GM15510 (cell line): ENCODE measurements around the gene NUBP2.

Source experiments
- POLR2A ChIP-seq: IDR thresholded peaks from 3 replicates; pipeline ENCODE4 v1.6.1; 2011; ENCODE audit warnings: borderline replicate concordance; ENCODE audit not compliant: insufficient read length; ENCODE audit errors: extremely low read depth

NUBP2 gene

GRCh38 chr16:1815461-1815860 lies 32.7 kb downstream of the NUBP2 start:
- TF ChIP-seq POLR2A: no peak

DNA sequence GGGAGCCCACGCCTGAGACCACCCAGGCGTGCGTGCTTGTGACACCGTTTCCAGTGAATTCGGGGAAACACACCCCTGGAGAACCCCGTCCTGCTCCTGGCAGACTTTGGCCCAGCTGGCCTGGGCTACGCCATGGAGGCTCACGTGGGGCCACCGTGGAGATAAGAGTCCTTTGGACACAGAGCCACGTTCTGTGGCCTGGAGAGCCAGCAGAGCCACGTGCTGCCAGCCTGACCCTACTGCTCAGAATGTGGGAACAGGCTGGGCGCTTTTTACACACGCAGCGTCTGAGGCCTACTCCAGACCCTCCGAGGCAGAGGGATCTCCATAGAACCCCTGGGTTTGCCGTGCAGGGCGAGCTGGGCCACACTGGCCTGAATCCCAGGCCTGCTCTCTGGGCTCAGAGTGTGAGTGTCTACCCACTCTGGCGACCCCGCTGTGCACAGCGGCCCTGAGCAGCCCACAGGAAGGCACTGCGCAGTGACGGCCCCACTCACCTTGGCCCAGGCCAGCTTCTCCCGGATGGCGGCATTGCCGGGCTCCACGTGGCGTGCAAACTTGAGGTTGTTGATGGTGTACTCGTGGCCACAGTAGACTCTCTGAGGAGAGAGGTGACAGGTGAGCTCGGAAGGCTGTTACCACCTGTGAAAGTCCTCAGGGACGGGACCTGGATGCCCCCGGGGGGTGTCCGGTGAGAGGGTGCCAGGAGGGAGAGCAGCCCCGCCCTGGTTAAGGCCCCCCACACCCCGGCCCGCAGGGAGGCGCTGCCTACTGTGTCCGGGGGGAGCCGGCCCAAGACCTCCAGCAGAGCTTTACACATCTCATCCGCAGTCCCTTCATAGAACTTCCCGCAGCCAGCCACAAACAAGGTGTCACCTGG lies 33.9 kb downstream of the NUBP2 start:
- TF ChIP-seq POLR2A: no peak

DNA sequence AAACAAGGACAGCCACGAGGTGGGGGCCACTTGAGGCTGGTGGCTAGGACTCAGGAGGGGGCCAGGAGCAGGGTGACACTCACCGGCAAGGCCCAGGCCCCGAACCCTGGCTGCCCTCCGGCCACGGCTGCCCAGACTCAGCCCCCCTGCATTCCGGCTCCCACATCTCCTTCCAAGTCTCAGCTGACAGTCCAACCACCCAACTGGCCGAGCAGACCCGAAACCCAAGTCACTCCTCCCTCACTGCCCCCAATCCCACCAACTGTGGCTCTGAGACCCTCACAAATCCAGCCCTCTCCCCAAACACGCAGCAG lies 34.5 kb downstream of the NUBP2 start:
- no peak for TF ChIP-seq POLR2A

DNA sequence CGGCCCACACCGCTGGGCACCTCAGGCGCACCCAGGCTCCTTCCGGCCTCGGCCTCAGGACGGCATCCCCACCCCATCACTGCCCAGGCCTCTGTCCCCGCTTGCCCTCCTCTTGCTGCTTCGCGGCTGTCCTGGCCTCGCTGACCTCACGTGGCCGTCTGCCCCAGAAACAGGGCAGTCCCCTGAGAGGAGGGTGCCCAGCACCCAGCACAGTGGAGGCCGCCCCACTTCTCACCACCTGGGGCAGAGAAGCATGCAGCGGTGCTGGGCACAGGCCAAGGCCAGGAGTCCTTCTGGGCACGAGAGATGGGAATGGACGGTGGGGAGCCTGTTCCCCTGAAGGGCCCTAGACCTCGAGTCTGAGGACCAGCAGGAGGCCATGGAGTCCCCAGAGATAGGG lies 35.0 kb downstream of the NUBP2 start:
- TF ChIP-seq POLR2A: no peak

DNA sequence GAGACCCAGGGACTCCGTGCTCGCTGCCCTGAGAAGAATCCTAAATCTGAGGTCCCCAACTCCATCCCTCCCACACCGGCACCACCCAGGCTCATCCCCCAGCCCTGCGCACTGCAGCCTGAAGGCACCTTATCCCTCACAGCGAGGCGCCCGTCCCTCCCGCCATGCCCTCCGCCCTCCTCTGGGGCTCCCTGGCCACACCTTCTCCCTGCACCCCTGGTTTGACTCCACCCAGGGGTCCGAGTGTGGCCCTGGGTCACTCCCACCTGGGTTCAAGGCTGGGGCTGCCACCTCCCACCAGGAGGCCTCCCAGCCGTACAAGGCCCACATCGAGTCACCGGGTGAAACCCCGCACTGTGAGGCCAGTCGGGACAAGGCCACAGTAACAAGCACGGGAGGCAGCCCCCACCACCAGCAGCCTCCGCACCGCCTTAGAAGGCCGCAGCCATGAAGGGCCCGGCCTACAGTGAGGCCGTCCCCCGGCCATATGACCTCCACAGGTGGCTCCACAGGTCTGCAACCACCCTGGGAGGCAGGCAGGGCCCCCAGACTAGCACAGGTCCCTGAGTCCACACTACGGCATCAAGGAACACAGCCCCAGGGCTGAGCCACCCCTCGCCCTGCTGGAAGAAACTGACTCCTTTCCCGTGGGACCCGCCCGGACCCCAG lies 35.6 kb downstream of the NUBP2 start:
- no peak for TF ChIP-seq POLR2A

DNA sequence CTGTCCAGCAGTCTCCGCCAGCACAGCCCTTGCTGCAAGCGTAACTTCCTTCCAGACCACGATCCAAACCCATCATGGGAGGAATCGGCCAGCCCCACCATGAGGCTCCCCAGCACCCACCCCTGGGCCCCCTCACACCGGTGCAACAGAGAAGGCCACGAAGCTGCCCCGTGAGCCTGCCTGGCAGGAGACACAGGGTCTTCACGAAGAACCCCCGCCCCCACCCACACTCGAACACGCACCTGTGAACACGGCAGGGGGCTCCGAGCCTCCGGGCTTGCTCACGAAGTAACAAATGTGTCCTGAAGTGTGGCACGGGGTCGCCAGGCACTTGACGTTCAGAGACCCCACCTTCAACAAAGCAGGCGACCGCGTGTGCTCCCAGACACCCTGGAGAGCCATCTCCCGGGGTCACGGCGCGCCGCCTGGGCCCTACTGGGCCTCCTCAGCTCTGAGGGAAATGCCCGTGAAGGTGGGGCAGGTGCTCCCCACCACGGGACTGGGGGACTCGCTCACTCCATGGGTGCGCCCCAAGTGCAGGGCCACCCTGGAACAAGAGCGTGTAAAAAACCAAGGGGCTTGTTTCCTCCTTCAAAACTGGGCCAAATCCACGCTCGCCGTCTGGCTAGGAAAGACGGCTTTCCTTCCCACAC lies 36.2 kb downstream of the NUBP2 start:
- TF ChIP-seq POLR2A: no peak

GRCh38 chr16:1819611-1820010 lies 36.9 kb downstream of the NUBP2 start:
- no peak for TF ChIP-seq POLR2A

DNA sequence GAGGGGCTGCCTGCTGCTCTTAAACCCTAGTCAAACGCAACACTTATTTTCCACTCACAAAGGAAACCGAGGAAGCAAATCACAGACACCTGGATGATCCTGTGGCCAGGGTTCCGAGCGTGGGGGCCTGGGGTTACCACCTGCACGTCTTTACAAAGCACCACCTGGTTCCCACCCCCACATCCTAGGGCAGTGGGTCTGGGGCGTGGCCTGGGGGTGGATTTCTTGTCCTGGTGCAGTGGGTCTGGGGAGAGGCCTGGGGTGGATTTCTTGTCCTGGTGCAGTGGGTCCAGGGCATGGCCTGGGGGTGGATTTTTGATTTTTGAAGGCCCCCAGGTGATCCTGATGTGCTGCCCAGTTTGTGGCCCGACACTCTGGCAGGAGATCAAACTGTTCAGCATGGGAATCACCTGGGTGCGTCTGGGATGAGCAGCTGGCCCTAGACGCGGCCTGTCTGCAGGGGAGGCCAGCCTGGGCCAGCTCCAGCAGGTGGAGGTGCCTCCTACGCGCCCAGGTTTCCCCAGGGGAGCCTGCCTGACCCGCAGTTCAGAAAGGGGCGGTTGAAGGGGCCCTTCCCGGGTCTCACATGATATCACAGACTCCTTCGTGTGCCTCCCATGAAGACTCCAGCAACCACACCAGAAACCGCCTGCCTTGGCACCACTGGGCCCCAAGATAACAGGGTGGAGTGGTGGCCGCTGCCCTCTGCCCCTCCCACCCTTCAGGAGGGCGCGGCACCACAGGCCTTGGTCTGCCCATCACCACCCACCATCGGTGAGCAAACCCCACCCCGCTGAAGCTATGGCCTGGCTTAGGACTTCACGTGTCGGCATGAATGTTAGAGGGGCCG lies 37.6 kb downstream of the NUBP2 start:
- no peak for TF ChIP-seq POLR2A

DNA sequence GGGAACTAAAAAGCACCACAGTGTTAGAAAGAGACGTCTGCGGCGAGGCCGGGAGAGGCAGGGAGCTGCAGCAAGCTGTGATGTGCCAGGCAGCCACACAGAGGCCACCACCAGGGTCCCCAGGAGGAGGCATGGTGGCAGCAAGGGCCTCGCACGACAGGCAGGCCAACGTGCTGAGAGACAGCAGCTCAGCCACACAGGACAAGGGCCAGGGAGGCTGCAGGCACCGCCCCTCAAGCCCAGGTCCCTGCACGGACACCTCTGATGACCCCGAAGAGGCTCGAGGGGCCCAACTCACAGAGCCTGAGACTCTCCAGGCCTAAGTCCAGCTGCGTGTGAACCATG lies 38.2 kb downstream of the NUBP2 start:
- TF ChIP-seq POLR2A: no peak

DNA sequence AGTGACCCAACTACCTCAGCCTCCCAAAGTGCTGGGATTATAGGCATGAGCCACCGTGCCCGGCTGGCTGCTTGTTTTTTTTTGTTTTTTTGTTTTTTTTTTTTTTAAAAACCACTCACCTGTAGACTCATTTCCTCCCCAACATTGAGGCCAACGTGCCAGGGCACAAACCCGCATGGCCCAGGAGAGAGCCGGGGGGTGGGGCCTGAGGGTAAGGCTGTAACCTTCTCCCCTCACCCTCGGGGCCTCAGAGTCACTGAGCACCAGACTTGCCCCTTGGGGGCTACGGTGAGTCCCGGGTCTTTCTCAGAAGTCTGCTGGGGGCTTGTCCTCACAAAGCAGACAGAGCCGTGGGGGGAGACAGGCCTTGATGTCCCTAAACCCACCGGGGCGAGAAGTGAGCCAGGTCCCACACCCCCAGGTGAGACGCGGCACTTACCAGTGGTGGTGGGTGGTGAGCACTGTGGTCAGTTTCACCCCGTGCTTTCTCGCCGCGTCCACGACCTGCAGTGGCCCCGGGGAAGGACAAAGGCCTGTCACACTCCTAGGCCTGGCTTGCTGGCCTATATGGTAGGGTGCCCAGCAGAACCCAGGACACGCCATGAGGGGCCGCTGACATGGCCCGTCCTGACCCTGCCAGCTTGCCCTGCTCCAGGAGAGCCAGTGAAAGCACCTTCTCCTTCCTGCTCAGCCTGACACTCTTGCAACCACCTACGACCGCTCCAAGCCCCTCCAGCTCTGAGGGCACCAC lies 39.3 kb downstream of the NUBP2 start:
- no peak for TF ChIP-seq POLR2A

DNA sequence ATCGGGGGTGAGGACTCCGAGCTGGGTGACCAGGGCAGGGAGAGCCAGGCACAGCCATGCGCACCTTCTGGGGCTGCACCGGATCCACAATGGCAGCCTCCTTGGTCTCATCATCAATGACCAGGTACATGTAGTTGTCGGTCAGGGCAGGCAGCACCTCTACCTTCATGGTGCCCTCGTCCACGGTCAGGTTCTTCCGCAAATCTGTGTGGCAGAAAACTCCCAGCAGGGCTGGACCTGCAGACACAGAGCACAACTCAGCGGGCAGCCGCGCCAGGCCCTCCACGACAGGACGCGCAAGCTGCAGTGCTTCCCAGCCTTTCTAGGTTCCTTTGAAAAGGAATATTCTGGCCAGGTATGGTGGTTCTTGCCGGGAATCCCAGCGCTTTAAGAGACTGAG lies 40.0 kb downstream of the NUBP2 start:
- TF ChIP-seq POLR2A: no peak

DNA sequence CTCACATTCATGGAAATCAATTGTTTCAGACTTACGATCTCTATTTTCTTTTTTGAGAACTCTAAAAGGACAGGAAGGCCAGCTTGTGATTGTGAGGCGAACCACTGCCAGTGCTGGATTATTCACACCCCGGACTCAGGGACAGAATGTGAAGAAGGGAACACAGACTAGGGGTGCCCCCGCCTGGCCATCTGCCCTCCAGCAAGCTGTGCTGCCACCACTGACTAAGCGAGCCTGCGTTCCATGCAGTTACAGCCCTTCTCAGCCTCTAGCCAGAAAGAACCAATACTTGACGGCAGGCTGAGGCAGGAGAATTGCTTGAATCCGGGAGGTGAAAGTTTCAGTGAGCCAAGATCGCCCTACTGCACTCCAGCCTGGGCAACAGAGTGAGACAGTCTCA lies 41.1 kb downstream of the NUBP2 start:
- no peak for TF ChIP-seq POLR2A

DNA sequence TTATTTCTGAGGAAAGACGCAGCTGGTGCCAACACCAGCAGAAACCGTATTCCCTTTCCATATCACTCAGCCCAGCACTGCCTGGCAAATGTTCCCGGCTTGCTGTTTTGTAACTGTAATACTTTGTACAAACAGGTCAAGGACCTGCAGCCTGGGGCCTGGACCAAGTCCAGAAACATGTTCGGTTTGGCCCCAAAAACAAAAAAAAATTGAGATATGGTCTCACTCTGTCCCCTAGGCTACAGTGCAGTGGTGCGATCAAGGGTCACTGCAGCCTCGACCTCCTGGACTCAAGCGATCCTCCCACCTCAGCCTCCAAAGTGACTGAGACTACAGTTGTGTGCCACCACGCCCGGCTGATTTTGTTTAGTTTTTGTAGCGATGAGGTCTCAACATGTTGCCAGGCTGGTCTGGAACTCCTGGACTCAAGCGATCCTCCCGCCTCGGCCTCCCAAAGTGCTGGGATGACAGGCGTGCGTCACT lies 42.7 kb downstream of the NUBP2 start:
- no peak for TF ChIP-seq POLR2A

- TF ChIP-seq POLR2A: no peak
Measured at GRCh38 chr16:1825864-1826690, 43.3 kb downstream of the NUBP2 start.
